Caco-2 (cell line): Measurements from ENCODE around the gene AP4B1. TPM values are rescaled to one million over a fixed set of nuclear protein-coding genes. Genes with fewer than 3 reads are reported as not detected.

ENCODE experiments used
- BruUV-seq: library from RNA; stranded (reverse); fragments of 400-500 nt; replicated peaks from 2 replicates; lab custom pipeline; 2021; lab: Mats Ljungman, UMichigan
- CTCF ChIA-PET: fragments of 300-600 bp; sonication (Branson Sonifier 250); formaldehyde crosslinking; loops from one replicate; lab custom pipeline; 2022; ENCODE audit warnings: antibody characterized with exemption; lab: Charles Lee
- POLR2A ChIA-PET: fragments of 300-600 bp; sonication (Branson Sonifier 250); formaldehyde crosslinking; loops from one replicate; lab custom pipeline; 2022; ENCODE audit warnings: antibody characterized with exemption; lab: Charles Lee
- DNase-seq, 2 experiments: peaks; one replicate each; pipeline versions ENCODE4 v3.0.0 to v3.0.0-alpha.2; 2020 to 2022
- H3K27me3 ChIP-seq: replicated peaks from 2 replicates; pipeline ENCODE4 v1.6.0; 2011; ENCODE audit warnings: low read length; ENCODE audit not compliant: control insufficient read depth, insufficient read depth
- H3K36me3 ChIP-seq: 2 replicates; pipeline ENCODE4 v1.5.1; 2011; ENCODE audit warnings: low read length; ENCODE audit not compliant: control insufficient read depth, insufficient read depth
- H3K4me1 ChIP-seq: fragments of 250-450 bp; sonication (Bioruptor Pico); 2 replicates; pipeline ENCODE4 v1.5.1; 2020; ENCODE audit warnings: mild to moderate bottlenecking
- H3K4me3 ChIP-seq: 2 replicates; pipeline ENCODE4 v1.5.1; 2011; ENCODE audit warnings: low read depth, mild to moderate bottlenecking, control low read depth, low read length
- H3K9me3 ChIP-seq: fragments of 250-450 bp; sonication (Bioruptor Pico); 2 replicates; pipeline ENCODE4 v1.5.1; 2020; ENCODE audit warnings: mild to moderate bottlenecking, moderate library complexity
- H3K27ac Mint-ChIP-seq: one replicate; pipeline ENCODE4 v1.8.0; 2022; ENCODE audit warnings: mixed read lengths; ENCODE audit not compliant: unreplicated experiment
- H3K27me3 Mint-ChIP-seq: one replicate; pipeline ENCODE4 v1.8.0; 2022; ENCODE audit warnings: mixed read lengths; ENCODE audit not compliant: insufficient read depth, unreplicated experiment
- H3K36me3 Mint-ChIP-seq: one replicate; pipeline ENCODE4 v1.8.0; 2022; ENCODE audit warnings: mild to moderate bottlenecking, mixed read lengths; ENCODE audit not compliant: insufficient read depth, unreplicated experiment
- H3K4me1 Mint-ChIP-seq: one replicate; pipeline ENCODE4 v1.8.0; 2022; ENCODE audit warnings: low read depth, mixed read lengths; ENCODE audit not compliant: unreplicated experiment
- H3K4me3 Mint-ChIP-seq: one replicate; pipeline ENCODE4 v1.8.0; 2022; ENCODE audit warnings: mild to moderate bottlenecking, moderate library complexity, mixed read lengths; ENCODE audit not compliant: unreplicated experiment
- H3K9me3 Mint-ChIP-seq: one replicate; pipeline ENCODE4 v1.8.0; 2022; ENCODE audit warnings: mixed read lengths; ENCODE audit not compliant: unreplicated experiment
- intact Hi-C: fragments of 100-400 bp; cut with micrococcal nuclease; formaldehyde crosslinking; loops from one replicate; pipeline ENCODE4 v1.10.0; 2022; ENCODE audit not compliant: unreplicated experiment
- total RNA-seq: library from RNA; stranded (reverse); gene quantifications from 2 replicates; pipeline ENCODE4 v1.2.3, GENCODE V29; 2022
- TF ChIP-seq, protein P1 (sequence below), 2 experiments: fragments of 200-600 bp in 1 of 2; IDR thresholded peaks; 1 replicate in 1 of 2; 2 replicates in 1 of 2; pipeline versions ENCODE4 v1.5.1 to v1.8.0; 2011 to 2022; ENCODE audit warnings: antibody characterized with exemption in 1 of 2, control low read depth in 1 of 2, inconsistent platforms in 1 of 2, low read depth in 1 of 2, low read length in 1 of 2, mild to moderate bottlenecking in 1 of 2, moderate library complexity in 1 of 2; ENCODE audit not compliant: insufficient read depth in 1 of 2, severe bottlenecking in 1 of 2, unreplicated experiment in 1 of 2

Gene AP4B1
- total RNA-seq, 1 experiment from 2014 or later = 10.0 TPM

DNA sequence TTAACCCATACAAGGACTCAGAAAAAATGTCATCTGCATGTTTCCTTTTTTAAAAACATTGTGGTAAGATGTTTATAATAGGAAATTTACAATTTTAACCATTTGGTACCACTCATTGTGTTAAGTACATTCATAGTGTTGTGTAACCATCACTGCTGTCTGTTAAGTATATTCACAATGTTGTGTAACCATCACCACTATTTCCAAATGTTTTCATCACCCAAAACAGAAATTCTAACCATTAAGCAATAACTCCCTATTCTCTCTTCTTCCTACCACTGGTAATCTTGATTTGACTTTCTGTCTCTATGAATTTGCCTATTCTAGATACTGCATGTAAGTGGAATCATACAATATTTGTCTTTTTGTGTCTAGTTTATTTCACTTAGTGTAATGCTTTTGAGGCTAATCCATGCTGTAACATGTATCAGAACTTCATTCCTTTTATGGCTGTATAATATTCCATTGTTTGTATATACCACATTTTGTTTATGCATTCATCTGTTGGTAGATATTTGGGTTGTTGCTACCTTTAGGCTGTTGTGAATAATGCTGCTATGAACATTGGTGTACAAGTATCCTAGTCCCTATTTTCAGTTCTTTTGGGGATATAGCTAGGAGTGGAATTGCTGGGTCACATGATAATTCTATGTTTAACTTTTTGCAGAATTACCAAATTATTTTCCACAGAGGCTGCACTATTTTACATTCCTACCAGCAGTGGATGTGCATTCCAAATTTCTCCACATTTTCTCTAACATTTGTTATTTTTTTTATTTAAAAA lies 38.6 kb upstream of the AP4B1 start:
- DNase-seq = no peak

DNA sequence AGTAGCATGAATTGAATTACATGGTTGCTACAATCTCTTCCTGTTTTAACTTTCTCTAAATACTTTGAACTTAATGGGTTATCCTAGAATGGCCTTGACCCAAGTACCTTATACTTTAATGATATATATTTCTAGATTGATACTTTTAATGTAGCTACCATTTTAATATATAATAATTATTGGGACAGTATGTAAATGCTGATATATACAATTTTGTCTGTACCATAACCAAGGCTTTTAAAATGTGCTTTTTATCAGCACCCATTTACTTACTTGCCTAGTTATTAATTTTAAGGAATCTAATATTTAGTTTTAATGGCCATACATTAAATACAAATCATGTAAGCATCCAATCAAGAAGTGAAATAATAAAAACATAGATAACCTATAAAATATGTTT lies 37.9 kb upstream of the AP4B1 start:
- TF ChIP-seq, protein P1, sequence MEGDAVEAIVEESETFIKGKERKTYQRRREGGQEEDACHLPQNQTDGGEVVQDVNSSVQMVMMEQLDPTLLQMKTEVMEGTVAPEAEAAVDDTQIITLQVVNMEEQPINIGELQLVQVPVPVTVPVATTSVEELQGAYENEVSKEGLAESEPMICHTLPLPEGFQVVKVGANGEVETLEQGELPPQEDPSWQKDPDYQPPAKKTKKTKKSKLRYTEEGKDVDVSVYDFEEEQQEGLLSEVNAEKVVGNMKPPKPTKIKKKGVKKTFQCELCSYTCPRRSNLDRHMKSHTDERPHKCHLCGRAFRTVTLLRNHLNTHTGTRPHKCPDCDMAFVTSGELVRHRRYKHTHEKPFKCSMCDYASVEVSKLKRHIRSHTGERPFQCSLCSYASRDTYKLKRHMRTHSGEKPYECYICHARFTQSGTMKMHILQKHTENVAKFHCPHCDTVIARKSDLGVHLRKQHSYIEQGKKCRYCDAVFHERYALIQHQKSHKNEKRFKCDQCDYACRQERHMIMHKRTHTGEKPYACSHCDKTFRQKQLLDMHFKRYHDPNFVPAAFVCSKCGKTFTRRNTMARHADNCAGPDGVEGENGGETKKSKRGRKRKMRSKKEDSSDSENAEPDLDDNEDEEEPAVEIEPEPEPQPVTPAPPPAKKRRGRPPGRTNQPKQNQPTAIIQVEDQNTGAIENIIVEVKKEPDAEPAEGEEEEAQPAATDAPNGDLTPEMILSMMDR (IDR thresholded peaks at IDR 0.05; ENCODE audit: insufficient read depth in 1 of 2, low read depth in 1 of 2, low read length in 1 of 2, severe bottlenecking in 1 of 2, unreplicated experiment in 1 of 2) = no peak
- H3K4me1 ChIP-seq = peaks cover 23% of the 10 kb centered on the region
- Mint-ChIP-seq H3K27ac (no peak overlapping the region), H3K36me3 (peaks cover 33% of the 10 kb centered on the region), H3K27me3 (no peaks in the 10 kb centered on the region), H3K4me1 (peaks cover 15% of the 10 kb centered on the region), H3K4me3 (no peak overlapping the region), H3K9me3 (no peaks in the 10 kb centered on the region)
- intact Hi-C loops = no loop called here
- no peaks in the 10 kb centered on the region for H3K27me3 ChIP-seq
- ChIA-PET POLR2A (no interaction called here), CTCF (no interaction called here)
- BruUV-seq = no TSS peak
- H3K9me3 ChIP-seq = no peaks in the 10 kb centered on the region
- H3K4me3 ChIP-seq = no peak overlapping the region
- no peak for DNase-seq
- no peaks in the 10 kb centered on the region; the same call in 1 of the 2 replicates for H3K36me3 ChIP-seq

More for the DNA sequence above, 38.6 kb upstream of the AP4B1 start:
- Mint-ChIP-seq H3K4me3 (no peak overlapping the region), H3K9me3 (no peaks in the 10 kb centered on the region), H3K27ac (no peak overlapping the region), H3K27me3 (no peaks in the 10 kb centered on the region), H3K4me1 (peaks cover 17% of the 10 kb centered on the region), H3K36me3 (peaks cover 33% of the 10 kb centered on the region)
- no peak overlapping the region for H3K4me3 ChIP-seq
- H3K36me3 ChIP-seq = no peaks in the 10 kb centered on the region; the same call in 1 of the 2 replicates
- no peaks in the 10 kb centered on the region for H3K27me3 ChIP-seq
- CTCF ChIA-PET = no interaction called here
- intact Hi-C loops = no loop called here
- BruUV-seq = no TSS peak
- no peaks in the 10 kb centered on the region for H3K9me3 ChIP-seq
- peaks cover 30% of the 10 kb centered on the region for H3K4me1 ChIP-seq
- TF ChIP-seq, protein P1 (IDR thresholded peaks at IDR 0.05; ENCODE audit: insufficient read depth in 1 of 2, low read depth in 1 of 2, low read length in 1 of 2, severe bottlenecking in 1 of 2, unreplicated experiment in 1 of 2) = no peak
- POLR2A ChIA-PET = no interaction called here

DNA sequence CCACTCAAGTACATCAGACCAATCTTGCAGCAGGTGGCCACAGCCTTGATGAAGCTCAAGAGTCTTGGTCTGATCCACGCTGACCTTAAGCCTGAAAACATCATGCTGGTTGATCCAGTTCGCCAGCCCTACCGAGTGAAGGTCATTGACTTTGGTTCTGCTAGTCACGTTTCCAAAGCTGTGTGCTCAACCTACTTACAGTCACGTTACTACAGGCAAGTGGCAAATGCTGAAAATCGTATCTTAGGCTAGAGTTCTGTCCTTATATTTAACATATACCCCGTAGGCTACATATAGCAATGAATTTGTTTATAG lies 36.6 kb upstream of the AP4B1 start:
- H3K4me3 ChIP-seq = no peak overlapping the region
- H3K4me1 ChIP-seq = peaks cover 12% of the 10 kb centered on the region; the same call in 1 of the 2 replicates
- Mint-ChIP-seq H3K4me3 (no peak overlapping the region), H3K36me3 (peaks cover 32% of the 10 kb centered on the region), H3K27me3 (no peaks in the 10 kb centered on the region), H3K4me1 (peaks cover 11% of the 10 kb centered on the region), H3K9me3 (no peaks in the 10 kb centered on the region), H3K27ac (no peak overlapping the region)
- TF ChIP-seq, protein P1 (IDR thresholded peaks at IDR 0.05; ENCODE audit: insufficient read depth in 1 of 2, low read depth in 1 of 2, low read length in 1 of 2, severe bottlenecking in 1 of 2, unreplicated experiment in 1 of 2) = no peak
- no peaks in the 10 kb centered on the region; the same call in 1 of the 2 replicates for H3K36me3 ChIP-seq
- ChIA-PET CTCF (no interaction called here), POLR2A (no interaction called here)
- no TSS peak for BruUV-seq
- intact Hi-C loops = no loop called here
- H3K9me3 ChIP-seq = no peaks in the 10 kb centered on the region
- no peak for DNase-seq
- H3K27me3 ChIP-seq = no peaks in the 10 kb centered on the region
